HG03457 (cell line): ENCODE results near the gene TLCD3A.

Experiments used
- ATAC-seq: cut with Tn5 transposase; IDR thresholded peaks from one replicate; pipeline ENCODE4 v1.9.1; 2021; ENCODE audit warnings: moderate number of reproducible peaks; ENCODE audit not compliant: unreplicated experiment

Gene TLCD3A

DNA sequence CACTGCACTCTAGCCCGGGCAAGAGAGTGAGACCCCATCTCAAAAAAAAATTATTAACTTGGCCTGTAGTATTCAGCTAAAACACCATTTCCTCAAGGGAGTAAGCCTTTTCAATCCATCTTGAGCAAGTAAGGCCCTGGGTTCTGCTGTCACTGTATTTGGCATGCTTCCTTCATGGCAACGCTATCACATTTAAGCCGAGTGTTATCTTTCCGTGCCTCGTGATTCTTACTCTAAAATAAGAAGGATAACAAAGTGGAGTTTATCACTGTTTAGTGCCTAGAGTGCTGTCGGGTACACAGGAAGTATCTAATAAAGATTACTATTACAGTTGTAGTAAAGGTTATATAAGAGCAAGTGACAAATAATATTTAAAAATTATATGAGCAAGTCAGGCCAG, 26.5 kb upstream of the TLCD3A start:
- ATAC-seq: no peak

GRCh38 chr17:708132-708531, 24.3 kb upstream of the TLCD3A start:
- no peak for ATAC-seq

GRCh38 chr17:718075-718474, 14.3 kb upstream of the TLCD3A start:
- ATAC-seq: no peak

GRCh38 chr17:720706-721539, 11.5 kb upstream of the TLCD3A start:
- ATAC-seq: no peak

- no peak for ATAC-seq
Observed at GRCh38 chr17:721540-721937, 10.9 kb upstream of the TLCD3A start.

GRCh38 chr17:725084-725483, 7.3 kb upstream of the TLCD3A start:
- ATAC-seq: no peak

GRCh38 chr17:725746-726145, 6.7 kb upstream of the TLCD3A start:
- no peak for ATAC-seq

DNA sequence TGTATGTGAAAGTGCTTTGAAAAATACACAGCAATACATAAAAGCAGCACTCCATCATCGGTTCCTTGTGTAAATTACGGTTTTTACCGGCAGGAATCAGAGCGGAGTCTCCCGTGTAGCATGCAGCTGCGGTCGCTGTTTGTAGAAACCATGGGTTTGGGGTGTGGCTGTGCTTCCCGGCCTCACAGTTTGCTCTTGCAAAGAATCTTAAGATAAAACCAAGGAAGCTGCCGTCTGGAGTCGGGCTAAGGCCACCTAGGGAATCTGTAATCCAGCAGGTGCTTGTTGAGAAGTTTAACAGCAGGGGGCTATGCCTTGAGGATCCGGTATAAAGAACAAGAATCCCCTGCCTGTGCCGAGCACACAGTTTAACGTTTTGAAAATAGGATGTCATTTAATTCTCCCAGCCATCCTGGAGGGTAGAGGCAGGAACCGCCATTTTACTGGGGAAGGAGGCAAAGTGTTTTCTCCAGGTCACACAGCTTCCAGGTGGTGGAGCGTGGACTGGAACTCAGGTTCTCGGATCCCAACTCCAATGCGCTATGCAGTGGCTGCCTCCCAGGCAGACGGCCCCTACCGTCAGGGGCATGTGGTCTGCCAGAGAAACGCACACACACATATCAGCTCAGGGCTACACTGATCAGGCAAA, 6.0 kb upstream of the TLCD3A start:
- no peak for ATAC-seq

GRCh38 chr17:728911-729310, 3.5 kb upstream of the TLCD3A start:
- ATAC-seq: no peak

DNA sequence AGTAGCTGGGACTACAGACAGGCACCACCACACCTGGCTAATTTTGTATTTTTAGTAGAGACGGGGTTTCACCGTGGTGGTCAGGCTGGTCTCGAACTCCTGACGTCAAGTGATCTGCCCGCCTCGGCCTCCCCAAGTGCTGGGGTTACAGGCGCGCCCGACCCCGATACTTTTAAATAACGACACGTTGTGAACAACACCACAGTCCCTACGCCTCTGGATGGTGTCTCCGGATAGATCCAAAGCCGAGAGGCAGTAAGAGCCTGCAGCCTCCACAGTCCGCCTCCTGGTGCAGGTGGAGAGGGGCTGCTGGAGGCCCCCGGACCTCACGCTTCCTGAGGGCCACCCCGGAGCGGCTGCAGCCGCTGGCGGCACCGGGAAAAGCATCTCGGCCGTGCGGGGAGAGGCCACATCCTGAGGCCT, 741 bp upstream of the TLCD3A start:
- ATAC-seq: no peak

DNA sequence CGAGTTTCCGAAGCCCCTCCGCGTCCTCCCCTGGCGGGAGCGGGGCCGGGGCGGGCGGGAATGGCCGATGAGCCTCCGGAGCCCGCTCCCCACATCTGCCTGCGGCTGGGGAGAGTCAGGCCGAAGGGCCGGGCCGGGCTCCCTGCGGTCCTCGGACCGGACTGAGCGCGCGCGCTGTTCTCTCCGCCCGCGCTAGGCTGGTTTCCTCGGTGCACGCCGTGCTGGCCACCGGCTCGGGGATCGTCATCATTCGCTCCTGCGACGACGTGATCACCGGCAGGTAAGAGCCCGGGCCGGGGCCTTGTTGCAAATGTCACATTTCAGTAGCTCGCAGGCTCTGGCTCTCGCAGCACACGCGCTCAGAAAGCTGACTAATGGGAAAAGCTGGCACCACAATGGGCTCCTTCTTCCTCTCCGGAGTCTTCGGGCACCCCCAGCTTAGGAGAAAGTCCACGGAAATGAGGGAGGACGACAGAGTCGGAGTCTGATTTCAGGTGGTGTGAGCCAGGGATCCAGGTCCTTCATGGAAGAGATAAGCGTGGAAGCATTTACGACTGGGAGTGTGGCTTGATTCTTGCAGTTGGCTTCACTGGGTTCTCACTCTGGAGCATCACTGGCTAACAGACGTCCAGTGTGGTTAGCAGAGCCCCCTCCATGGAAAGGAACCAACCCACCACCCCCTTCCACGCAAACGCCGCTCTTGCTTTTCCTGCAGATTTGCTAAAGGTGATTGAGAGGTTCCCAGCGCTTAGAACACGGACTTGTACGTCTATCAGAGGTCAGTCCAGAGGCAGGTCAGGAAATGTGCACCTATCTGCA, 715 bp downstream of the TLCD3A start:
- no peak for ATAC-seq

DNA sequence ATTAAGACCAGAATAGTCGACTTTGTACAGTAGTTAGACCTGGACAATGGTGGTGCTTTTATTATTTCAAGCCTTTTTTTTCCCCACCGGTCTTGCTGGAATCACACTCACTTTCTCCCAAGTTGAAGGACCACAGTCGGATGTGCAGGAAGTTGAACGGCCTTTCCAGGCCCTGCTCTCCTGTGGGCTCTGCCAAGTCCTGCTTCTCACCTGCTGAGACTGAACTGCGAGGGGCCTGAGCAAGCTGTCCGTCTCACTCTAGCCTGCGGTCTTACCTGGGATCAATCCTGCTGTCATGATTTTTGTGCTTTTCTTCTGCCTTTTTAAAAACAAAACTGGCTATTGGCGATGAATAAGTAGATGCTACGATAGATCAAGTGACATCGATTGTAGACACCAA, 1.3 kb downstream of the TLCD3A start:
- ATAC-seq: no peak

GRCh38 chr17:737561-738113, 5.2 kb downstream of the TLCD3A start:
- ATAC-seq: no peak

GRCh38 chr17:740240-741017, 8.0 kb downstream of the TLCD3A start:
- peak; percentile 58 for ATAC-seq

GRCh38 chr17:742147-742793, 9.9 kb downstream of the TLCD3A start:
- no peak for ATAC-seq

GRCh38 chr17:743139-743538, 10.7 kb downstream of the TLCD3A start:
- ATAC-seq: no peak

DNA sequence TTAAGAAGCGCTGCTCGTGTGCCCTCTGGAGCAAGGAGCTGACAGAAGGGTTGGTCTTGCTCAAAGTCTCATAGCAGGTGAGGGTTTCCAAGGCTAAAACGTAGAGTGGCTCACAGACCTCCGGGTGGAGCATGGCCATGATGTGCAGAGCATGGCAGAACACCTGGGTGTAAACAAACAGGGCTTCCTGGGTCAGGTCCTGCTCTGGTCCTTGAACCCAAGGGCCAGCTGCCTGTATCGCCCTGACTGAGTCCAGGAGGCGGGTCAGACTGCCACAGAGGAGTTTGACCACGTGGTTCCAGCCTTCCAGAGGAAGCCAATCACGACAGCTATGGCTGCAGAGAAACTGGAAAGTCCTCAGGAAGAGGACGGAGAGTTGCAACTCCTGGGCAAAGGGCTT, 12.5 kb downstream of the TLCD3A start:
- no peak for ATAC-seq

- ATAC-seq: no peak
Observed at GRCh38 chr17:745406-745805, 13.0 kb downstream of the TLCD3A start.

DNA sequence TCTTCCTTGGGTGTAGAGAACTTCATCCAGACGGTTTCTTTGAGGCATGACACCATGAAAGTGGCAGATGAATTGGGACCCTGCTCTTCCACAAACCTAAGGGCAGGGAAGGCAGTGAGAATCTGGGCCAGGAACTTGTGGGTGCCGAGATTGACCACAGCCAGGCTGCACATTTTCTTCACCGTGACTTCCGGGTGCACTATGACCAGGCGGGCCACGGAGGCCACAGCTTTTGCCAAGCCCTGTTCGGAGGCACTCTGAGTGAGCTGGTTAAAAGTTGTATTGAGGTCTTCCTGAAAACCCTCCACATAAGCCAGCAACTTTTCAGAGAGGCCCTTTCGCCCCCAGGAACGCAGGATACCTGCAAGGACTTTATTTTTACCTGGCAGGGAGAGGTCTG, 13.8 kb downstream of the TLCD3A start:
- no peak for ATAC-seq
